ENCODE data around the gene TPCN2. TPM values are rescaled to one million over a fixed set of nuclear protein-coding genes. Genes with fewer than 3 reads are reported as not detected.

The TPCN2 gene
- total and polyA plus RNA-seq, 2 of the 8 experiments (the other 6 are each of a cell fraction or from before 2014, with no cell fraction given): 9.7 to 18.6 TPM

GRCh38 chr11:69106031-69106811 is 57.5 kb downstream of the TPCN2 start:
- no peak overlapping the region for H3K9ac ChIP-seq (replicated peaks in 1 of 4; ENCODE audit: extremely low read depth in 1 of 4, low read depth in 3 of 4, low read length in 3 of 4)
- no peak overlapping the region for H2BK12ac ChIP-seq (ENCODE audit: low read depth, low read length)
- CTCF ChIA-PET (ENCODE audit: partially characterized antibody): interaction anchor here (0.6 to 2.4 kb wide), 10 partner anchors 9 to 562 kb away, joined by 3 to 13 read pairs (median 4); no protein-coding TSS in a partner anchor
- no peak overlapping the region; the same call in 1 of the 2 replicates for H4K8ac ChIP-seq (ENCODE audit: extremely low read depth, insufficient read depth, low read length)
- peaks cover 0 to 6% of the 10 kb centered on the region in 2 experiments for H4K20me1 ChIP-seq (replicated peaks in 1 of 2; ENCODE audit: control insufficient read depth in 1 of 2, insufficient read depth in 2 of 2, low read length in 2 of 2)
- no peaks in the 10 kb centered on the region; a peak in 1 of 7 replicates for H3K27me3 ChIP-seq (replicated peaks in 1 of 4; ENCODE audit: control insufficient read depth in 3 of 4, extremely low read depth in 1 of 4, insufficient read depth in 3 of 4, low read length in 3 of 4)
- H4K5ac ChIP-seq (ENCODE audit: insufficient read length, low read depth, low read length): no peak overlapping the region
- H3K27ac ChIP-seq (ENCODE audit: low read depth, low read length): no peak overlapping the region
- H3K23ac ChIP-seq (ENCODE audit: insufficient read length): no peak overlapping the region
- H3K36me3 ChIP-seq (ENCODE audit: control insufficient read depth in 2 of 4, insufficient read depth in 4 of 4, low read length in 3 of 4): no peaks in the 10 kb centered on the region
- no peak overlapping the region for H3K4me3 ChIP-seq (ENCODE audit: extremely low read depth in 1 of 4, insufficient read depth in 2 of 4, low read depth in 3 of 4, low read length in 4 of 4)
- no peaks in the 10 kb centered on the region for H3K79me1 ChIP-seq (ENCODE audit: low read depth, low read length)
- H2BK15ac ChIP-seq (ENCODE audit: low read length): no peak overlapping the region
- no peak overlapping the region for H2AFZ ChIP-seq (ENCODE audit: low read length)
- POLR2A ChIA-PET (ENCODE audit: partially characterized antibody): interaction anchor here (0.8 to 1.4 kb wide), 2 partner anchors 18 to 540 kb away, joined by 3 to 4 read pairs; no protein-coding TSS in a partner anchor
- peaks cover 0 to 4% (median 2%) of the 10 kb centered on the region in 4 experiments; a peak in 3 of 7 replicates for H3K4me1 ChIP-seq (replicated peaks in 1 of 4; ENCODE audit: control insufficient read depth in 3 of 4, insufficient read depth in 4 of 4, low read length in 3 of 4)
- H2BK20ac ChIP-seq (ENCODE audit: low read length): no peak overlapping the region
- no peak overlapping the region for H2BK120ac ChIP-seq (replicated peaks; ENCODE audit: low read depth, low read length)
- H3K14ac ChIP-seq (ENCODE audit: insufficient read length): no peak overlapping the region
- H3K56ac ChIP-seq (replicated peaks; ENCODE audit: insufficient read length, low read depth, low read length): no peak overlapping the region
- no peak overlapping the region for H3K4me2 ChIP-seq (ENCODE audit: insufficient read depth in 1 of 2, low read depth in 2 of 2, low read length in 2 of 2)
- H3K4ac ChIP-seq (replicated peaks; ENCODE audit: insufficient read length, low read depth, low read length): no peak overlapping the region
- H3K18ac ChIP-seq (ENCODE audit: extremely low read depth, low read length): no peak overlapping the region
- DNase-seq (ENCODE audit: low read depth in 1 of 2, low spot score in 2 of 2) (no peak), FAIRE-seq (no peak)
- H4K91ac ChIP-seq (replicated peaks; ENCODE audit: insufficient read length, low read length): no peak overlapping the region
- no peak overlapping the region for H2AK5ac ChIP-seq (ENCODE audit: low read depth, low read length)
- 89% methylated on average over 19 of the region's 23 CpGs; no CpG with 5 or more reads in 1 of the 2 experiments for WGBS, 2 experiments (ENCODE audit: extremely low coverage in 1 of 2, insufficient coverage in 1 of 2, insufficient read length in 1 of 2, insufficient replicate concordance in 2 of 2, low coverage in 1 of 2, low lambda C conversion rate in 2 of 2, missing lambda C conversion rate in 1 of 2)
- no peak overlapping the region for H2BK5ac ChIP-seq (ENCODE audit: low read depth, low read length)
- peaks cover 3 to 5% of the 10 kb centered on the region in 2 experiments; a peak in 1 of 4 replicates for H3K9me3 ChIP-seq (ENCODE audit: insufficient read depth in 2 of 2, low read depth in 1 of 2, low read length in 1 of 2)
- H3K23me2 ChIP-seq (ENCODE audit: low read depth, low read length): peaks cover 8% of the 10 kb centered on the region; the same call in 1 of the 2 replicates
- no peaks in the 10 kb centered on the region for H3K79me2 ChIP-seq (ENCODE audit: control insufficient read depth in 1 of 2, insufficient read depth in 2 of 2, low read length in 2 of 2)
- no peak for TF ChIP-seq ASH2L (IDR thresholded peaks at IDR 0.05; ENCODE audit: low read length)
- no peak for TF ChIP-seq NRF1 (IDR thresholded peaks at IDR 0.05; ENCODE audit: low read depth, low read length)
- TF ChIP-seq TBP (IDR thresholded peaks at IDR 0.05; ENCODE audit: low read depth, low read length): no peak
- TF ChIP-seq CTCF (IDR thresholded peaks at IDR 0.05; ENCODE audit: control extremely low read depth in 1 of 3, insufficient read depth in 1 of 3, low read depth in 1 of 3, low read length in 3 of 3): no peak
- no peak for TF ChIP-seq GTF2F1 (IDR thresholded peaks at IDR 0.05; ENCODE audit: borderline replicate concordance, low read depth, low read length)
- TF ChIP-seq RNF2 (IDR thresholded peaks at IDR 0.05; ENCODE audit: borderline replicate concordance, low read depth, low read length, missing control alignments, poor library complexity, severe bottlenecking): no peak
- no peak for TF ChIP-seq SP2 (IDR thresholded peaks at IDR 0.05; ENCODE audit: low read length)
- TF ChIP-seq KDM5A (IDR thresholded peaks at IDR 0.05; ENCODE audit: low read length): no peak
- no peak for TF ChIP-seq POU5F1 (IDR thresholded peaks at IDR 0.05; ENCODE audit: low read depth, low read length)
